Measurements from ENCODE around the gene FOXN1.

- TF ChIP-seq, protein P1, sequence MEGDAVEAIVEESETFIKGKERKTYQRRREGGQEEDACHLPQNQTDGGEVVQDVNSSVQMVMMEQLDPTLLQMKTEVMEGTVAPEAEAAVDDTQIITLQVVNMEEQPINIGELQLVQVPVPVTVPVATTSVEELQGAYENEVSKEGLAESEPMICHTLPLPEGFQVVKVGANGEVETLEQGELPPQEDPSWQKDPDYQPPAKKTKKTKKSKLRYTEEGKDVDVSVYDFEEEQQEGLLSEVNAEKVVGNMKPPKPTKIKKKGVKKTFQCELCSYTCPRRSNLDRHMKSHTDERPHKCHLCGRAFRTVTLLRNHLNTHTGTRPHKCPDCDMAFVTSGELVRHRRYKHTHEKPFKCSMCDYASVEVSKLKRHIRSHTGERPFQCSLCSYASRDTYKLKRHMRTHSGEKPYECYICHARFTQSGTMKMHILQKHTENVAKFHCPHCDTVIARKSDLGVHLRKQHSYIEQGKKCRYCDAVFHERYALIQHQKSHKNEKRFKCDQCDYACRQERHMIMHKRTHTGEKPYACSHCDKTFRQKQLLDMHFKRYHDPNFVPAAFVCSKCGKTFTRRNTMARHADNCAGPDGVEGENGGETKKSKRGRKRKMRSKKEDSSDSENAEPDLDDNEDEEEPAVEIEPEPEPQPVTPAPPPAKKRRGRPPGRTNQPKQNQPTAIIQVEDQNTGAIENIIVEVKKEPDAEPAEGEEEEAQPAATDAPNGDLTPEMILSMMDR (IDR thresholded peaks at IDR 0.05; ENCODE audit: insufficient read depth, low read depth, low read length) = no peak
- no peak for TF ChIP-seq EZH2 (IDR thresholded peaks at IDR 0.05; ENCODE audit: insufficient read depth, low read length)
Observed at GRCh38 chr17:28523876-28524275, 17.7 kb downstream of the FOXN1 start.

Data from astrocyte (in vitro differentiated cells and primary cell).